GM18951 (cell line): ENCODE measurements around the gene ZNF148.

Experiments used
- POLR2A ChIP-seq: IDR thresholded peaks from 4 replicates; pipeline ENCODE4 v1.6.1; 2011; ENCODE audit warnings: mild to moderate bottlenecking; ENCODE audit not compliant: insufficient read length, insufficient read depth; ENCODE audit errors: extremely low read depth
- in situ Hi-C: fragments of 300-500 bp; cut with MboI; formaldehyde crosslinking; loops from one replicate; pipeline ENCODE4 v1.12.0; 2022; ENCODE audit warnings: low sequenced_read_pairs, mixed read lengths, inconsistent platforms; ENCODE audit not compliant: unreplicated experiment

ZNF148 gene

GRCh38 chr3:125221831-125222230 lies 153.3 kb downstream of the ZNF148 start:
- no peak for TF ChIP-seq POLR2A
- in situ Hi-C loops: no loop called here

- in situ Hi-C loops: no loop called here
- TF ChIP-seq POLR2A: no peak
Measured at GRCh38 chr3:125220727-125221429, 154.2 kb downstream of the ZNF148 start.

- in situ Hi-C loops: no loop called here
- no peak for TF ChIP-seq POLR2A
Measured at GRCh38 chr3:125220183-125220582, 154.9 kb downstream of the ZNF148 start.

GRCh38 chr3:125219261-125219701 lies 155.8 kb downstream of the ZNF148 start:
- TF ChIP-seq POLR2A: no peak
- in situ Hi-C loops: no loop called here

GRCh38 chr3:125214738-125215137 lies 160.4 kb downstream of the ZNF148 start:
- in situ Hi-C loops: no loop called here

GRCh38 chr3:125213946-125214542 lies 161.1 kb downstream of the ZNF148 start:
- in situ Hi-C loops: no loop called here

More at GRCh38 chr3:125214738-125215137, 160.4 kb downstream of the ZNF148 start:
- TF ChIP-seq POLR2A: no peak

GRCh38 chr3:125213364-125213755 lies 161.8 kb downstream of the ZNF148 start:
- in situ Hi-C loops: no loop called here
- no peak for TF ChIP-seq POLR2A

More at GRCh38 chr3:125213946-125214542, 161.1 kb downstream of the ZNF148 start:
- TF ChIP-seq POLR2A: no peak

GRCh38 chr3:125212509-125213363 lies 162.4 kb downstream of the ZNF148 start, which contains the start of gene SLC12A8:
Gene SLC12A8 (minus strand): TSS chr3:125212748. CDS start chr3:125211349, 1,399 bp downstream.
- TF ChIP-seq POLR2A: no peak
- in situ Hi-C loops: no loop called here

GRCh38 chr3:125212091-125212508 lies 163.0 kb downstream of the ZNF148 start:
- TF ChIP-seq POLR2A: peak; percentile 4
- in situ Hi-C loops: no loop called here

- TF ChIP-seq POLR2A: no peak
- in situ Hi-C loops: no loop called here
Measured at GRCh38 chr3:125211523-125212090, 163.5 kb downstream of the ZNF148 start.

GRCh38 chr3:125207949-125208568 lies 167.1 kb downstream of the ZNF148 start:
- in situ Hi-C loops: no loop called here

GRCh38 chr3:125207507-125207906 lies 167.6 kb downstream of the ZNF148 start:
- in situ Hi-C loops: no loop called here
- no peak for TF ChIP-seq POLR2A

More at GRCh38 chr3:125207949-125208568, 167.1 kb downstream of the ZNF148 start:
- TF ChIP-seq POLR2A: no peak
